B cell (primary cell): ENCODE measurements around the gene ZNF185. TPM values are rescaled to one million over a fixed set of nuclear protein-coding genes. Genes with fewer than 3 reads are reported as not detected.

Experiments used
- ATAC-seq: fragments of 200-7000 bp; cut with Tn5 transposase; one replicate; pipeline ENCODE4 v1.10.0; 2021; ENCODE audit warnings: low read depth, mild to moderate bottlenecking, moderate number of reproducible peaks, moderate library complexity
- CTCF ChIA-PET: fragments of 350-600 bp; sonication (Branson Sonifier 250); formaldehyde crosslinking; loops from one replicate; lab custom pipeline; 2021; ENCODE audit warnings: antibody characterized with exemption, inconsistent platforms; lab: Charles Lee
- POLR2A ChIA-PET: fragments of 350-600 bp; sonication (Branson Sonifier 250); formaldehyde crosslinking; loops from one replicate; lab custom pipeline; 2021; ENCODE audit warnings: antibody characterized with exemption; lab: Charles Lee
- DNase-seq: peaks from one replicate; pipeline ENCODE4 v3.0.0; 2013
- H2AFZ ChIP-seq: 2 replicates; pipeline ENCODE4 v1.6.1; 2012; ENCODE audit warnings: mild to moderate bottlenecking, low read depth, low read length; ENCODE audit not compliant: insufficient read depth, poor library complexity, severe bottlenecking
- H3K27ac ChIP-seq, 2 donors: 1 replicate in 1 of 2; 2 replicates in 1 of 2; pipeline ENCODE4 v1.5.1; 2012 to 2013; ENCODE audit warnings: low read length in 2 of 2, mild to moderate bottlenecking in 2 of 2, moderate library complexity in 1 of 2
- H3K27me3 ChIP-seq, 4 experiments: fragments of 200-600 bp in 1 of 4; sonication (generic) in 1 of 4; replicated peaks in 1 of 4; 1 replicate in 2 of 4; 2 replicates in 2 of 4; pipeline versions ENCODE4 v1.6.1 to v1.7.0; 2013 to 2016; ENCODE audit warnings: low read length in 3 of 4, mild to moderate bottlenecking in 2 of 4, mixed read lengths in 1 of 4, moderate library complexity in 1 of 4; ENCODE audit not compliant: insufficient read depth in 4 of 4, control insufficient read depth in 3 of 4; ENCODE audit errors: control extremely low read depth in 1 of 4
- H3K36me3 ChIP-seq, 2 experiments: replicated peaks in 1 of 2; 1 replicate in 1 of 2; 2 replicates in 1 of 2; pipeline versions ENCODE4 v1.6.1 to v1.7.1; 2013; ENCODE audit warnings: low read length in 1 of 2; ENCODE audit not compliant: insufficient read depth in 2 of 2, control insufficient read depth in 1 of 2; ENCODE audit errors: control extremely low read depth in 1 of 2, extremely low read depth in 1 of 2
- H3K4me1 ChIP-seq, 2 donors: fragments of 200-600 bp in 1 of 2; sonication (generic) in 1 of 2; 1 replicate in 1 of 2; 2 replicates in 1 of 2; pipeline versions ENCODE4 v1.5.1 to v1.6.1; 2013 to 2017; ENCODE audit warnings: low read length in 2 of 2; ENCODE audit not compliant: control insufficient read depth in 2 of 2, insufficient read depth in 2 of 2
- H3K4me2 ChIP-seq: replicated peaks from 2 replicates; pipeline ENCODE3; 2012; ENCODE audit warnings: mild to moderate bottlenecking, low read depth, low read length; ENCODE audit not compliant: poor library complexity, severe bottlenecking
- H3K4me3 ChIP-seq, 5 experiments: fragments of 200-600 bp in 1 of 5; sonication (generic) in 1 of 5; 1 replicate in 3 of 5; 2 replicates in 2 of 5; pipeline versions ENCODE4 v1.5.1 to v1.7.0; 2011 to 2016; ENCODE audit warnings: low read length in 4 of 5, mild to moderate bottlenecking in 4 of 5, low read depth in 2 of 5, control low read depth in 1 of 5, moderate library complexity in 1 of 5; ENCODE audit not compliant: insufficient read depth in 1 of 5; ENCODE audit errors: control extremely low read depth in 1 of 5, extremely low read depth in 1 of 5
- H3K79me2 ChIP-seq: fragments of 200-600 bp; sonication (generic); one replicate; pipeline ENCODE4 v1.6.0; 2016; ENCODE audit warnings: low read length; ENCODE audit not compliant: control insufficient read depth, insufficient read depth
- H3K9ac ChIP-seq: fragments of 200-600 bp; sonication (generic); 2 replicates; pipeline ENCODE4 v1.6.1; 2017; ENCODE audit warnings: mild to moderate bottlenecking, low read length, moderate library complexity
- H3K9me3 ChIP-seq, 3 donors: one replicate each; pipeline versions ENCODE4 v1.6.1 to v1.7.1; 2013; ENCODE audit warnings: low read length in 2 of 3; ENCODE audit not compliant: control insufficient read depth in 2 of 3, insufficient read depth in 1 of 3; ENCODE audit errors: control extremely low read depth in 1 of 3
- H4K20me1 ChIP-seq: 2 replicates; pipeline ENCODE4 v1.6.0; 2012; ENCODE audit warnings: mild to moderate bottlenecking, low read length; ENCODE audit not compliant: insufficient read depth, control insufficient read depth, poor library complexity, severe bottlenecking
- H3K27ac Mint-ChIP-seq: one replicate; pipeline ENCODE4 v1.8.0; 2021; ENCODE audit warnings: mixed read lengths
- H3K27me3 Mint-ChIP-seq: one replicate; pipeline ENCODE4 v1.8.0; 2021; ENCODE audit warnings: mixed read lengths
- H3K4me1 Mint-ChIP-seq: one replicate; pipeline ENCODE4 v1.8.0; 2021; ENCODE audit warnings: mixed read lengths
- H3K4me3 Mint-ChIP-seq: one replicate; pipeline ENCODE4 v1.8.0; 2021; ENCODE audit warnings: mixed read lengths
- H3K9me3 Mint-ChIP-seq: one replicate; pipeline ENCODE4 v1.8.0; 2022; ENCODE audit warnings: mixed read lengths; ENCODE audit not compliant: insufficient read depth
- CTCF ChIP-seq: fragments of 200-600 bp; IDR thresholded peaks from one replicate; pipeline ENCODE4 v1.8.0; 2022; ENCODE audit warnings: antibody characterized with exemption, mild to moderate bottlenecking
- EZH2 ChIP-seq: IDR thresholded peaks from 2 replicates; pipeline ENCODE4 v1.6.1; 2012; ENCODE audit warnings: borderline replicate concordance, low read depth, mild to moderate bottlenecking, moderate library complexity, low read length; ENCODE audit not compliant: insufficient read depth, poor library complexity, severe bottlenecking
- WGBS: methylation state at CpG from one replicate; pipeline ENCODE4 v1.1.5; 2013; ENCODE audit warnings: missing lambda C conversion rate; ENCODE audit not compliant: insufficient coverage; 5-methylcytosine and 5-hydroxymethylcytosine counted together
- intact Hi-C: fragments of 100-400 bp; cut with micrococcal nuclease; formaldehyde crosslinking; loops from one replicate; pipeline ENCODE4 v1.10.0; 2022
- polyA plus RNA-seq: library from polyadenylated mRNA; depleted of rRNA; stranded (reverse); fragments of >200 nt; gene quantifications from 2 replicates; pipeline ENCODE4 v1.2.3, GENCODE V29; 2012
- total RNA-seq, 2 donors: library from RNA; stranded (reverse); fragments of 120-200 nt in 1 of 2; gene quantifications; 1 replicate in 1 of 2; 2 replicates in 1 of 2; pipeline versions ENCODE4 v1.2.3 to v1.2.4, GENCODE V29; 2013 to 2022

ZNF185 gene
- total and polyA plus RNA-seq, 2 donors (not counting 1 experiment from before 2014, with no cell fraction given), result 0.89 to 2.3 TPM

GRCh38 chrX:152941328-152942076, 43.6 kb downstream of the ZNF185 start:
- Mint-ChIP-seq H3K9me3 (no peaks in the 10 kb centered on the region), H3K4me3 (peak overlapping the region; percentile 91), H3K27me3 (no peaks in the 10 kb centered on the region), H3K27ac (peak overlapping the region; percentile 91), H3K4me1 (peaks cover 9% of the 10 kb centered on the region)
- DNase-seq, result peak; percentile 93
- Histone ChIP-seq H2AFZ (peak overlapping the region; percentile 88), H3K27ac (peak overlapping the region; percentile 67 to 76), H3K79me2 (no peaks in the 10 kb centered on the region), H3K4me1 (peaks cover 5 to 12% of the 10 kb centered on the region in 2 donors), H3K27me3 (no peaks in the 10 kb centered on the region), H3K9me3 (no peaks in the 10 kb centered on the region), H3K4me3 (peak overlapping the region; percentile 36 to 70 (median 53)), H4K20me1 (no peaks in the 10 kb centered on the region), H3K9ac (peak overlapping the region; percentile 59), H3K4me2 (peak overlapping the region; percentile 75), H3K36me3 (no peaks in the 10 kb centered on the region)
- POLR2A ChIA-PET, result interaction anchor here (0.8 to 1.2 kb wide), 3 partner anchors 17 to 531 kb away, joined by 3 to 4 read pairs (median 4); no protein-coding TSS in a partner anchor
- TF ChIP-seq EZH2 (no peak), CTCF (peak; percentile 81)
- CTCF ChIA-PET, result interaction anchor here (0.6 to 2.3 kb wide), 20 partner anchors 10 to 1006 kb away, joined by 3 to 31 read pairs (median 5); no protein-coding TSS in a partner anchor
- intact Hi-C loops, result loop anchor here (1.0 to 10.0 kb wide), 4 partner anchors 17 to 1023 kb away; partner anchors contain the start of gene HAUS7
- WGBS, result under 1% methylated on average over 53 of the region's 70 CpGs
- peak; percentile 93 for ATAC-seq

- DNase-seq, result no peak
- Mint-ChIP-seq H3K27ac (peak overlapping the region; percentile 50), H3K27me3 (no peaks in the 10 kb centered on the region), H3K9me3 (no peaks in the 10 kb centered on the region), H3K4me1 (peaks cover 9% of the 10 kb centered on the region), H3K4me3 (peak overlapping the region; percentile 91)
- intact Hi-C loops, result loop anchor here (10.0 kb wide), 1 partner anchor 1023 kb away; no protein-coding TSS in a partner anchor
- peak overlapping the region; percentile 67 to 76 for H3K27ac ChIP-seq
- no peaks in the 10 kb centered on the region for H3K79me2 ChIP-seq
- peak overlapping the region; percentile 88 for H2AFZ ChIP-seq
- ChIA-PET CTCF (interaction anchor here (0.6 to 2.3 kb wide), 16 partner anchors 10 to 1005 kb away, joined by 3 to 31 read pairs (median 6); no protein-coding TSS in a partner anchor), POLR2A (interaction anchor here (0.7 to 1.2 kb wide), 4 partner anchors 16 to 531 kb away, joined by 3 to 4 read pairs (median 4); no protein-coding TSS in a partner anchor)
- WGBS, result no CpG with 5 or more reads among the region's 11 CpGs
- peak overlapping the region in 4 of 5 experiments; percentile 52 to 61 (median 54) for H3K4me3 ChIP-seq
- no peaks in the 10 kb centered on the region for H3K36me3 ChIP-seq
- H3K9me3 ChIP-seq, result no peaks in the 10 kb centered on the region
- H3K4me2 ChIP-seq, result peak overlapping the region; percentile 75
- no peak for ATAC-seq
- H3K4me1 ChIP-seq, result peaks cover 5 to 12% of the 10 kb centered on the region in 2 donors
- no peaks in the 10 kb centered on the region for H4K20me1 ChIP-seq
- TF ChIP-seq CTCF, result no peak
- H3K9ac ChIP-seq, result peak overlapping the region; percentile 59
- no peaks in the 10 kb centered on the region for H3K27me3 ChIP-seq
These were observed 44.2 kb downstream of the ZNF185 start for GRCh38 chrX:152942077-152942442.
